ENCODE results near the gene SPIN3. TPM values are rescaled to one million over a fixed set of nuclear protein-coding genes. Genes with fewer than 3 reads are reported as not detected.

The SPIN3 gene
- total RNA-seq (2022; extraction: Qiagen RNA extraction; ENCODE audit: low read depth), result 5.3 to 7.6 TPM (median 6.7 TPM) in 5 replicates

GRCh38 chrX:56995271-56995994, at the start of gene SPIN3:
Gene SPIN3, minus strand, starts transcription at chrX:56995541. Its CDS starts 594 bp downstream, at chrX:56994947.

Other genes starting within 250 kb of the SPIN3 start
- 8.5 to 11.0 TPM (median 9.6 TPM) in 5 replicates for gene SPIN2B, start 126.0 kb upstream of the SPIN3 start, total RNA-seq (2022; extraction: Qiagen RNA extraction; ENCODE audit: low read depth)
- gene SPIN2A, start 141.9 kb upstream of the SPIN3 start, total RNA-seq (2022; extraction: Qiagen RNA extraction; ENCODE audit: low read depth), result 0.12 to 0.37 TPM (median 0.18 TPM) in 5 replicates

All from A549 treated with ZK216348 at 1 μM for 4 hours (cell line).